Measurements from ENCODE around the gene ASB7.

- TF ChIP-seq EZH2 (IDR thresholded peaks at IDR 0.05; ENCODE audit: borderline replicate concordance, low read depth, low read length, poor library complexity, severe bottlenecking) (no peak), CTCF (conservative IDR thresholded peaks at IDR 0.05; ENCODE audit: low read depth, low read length) (no peak)
These were observed 35.4 kb upstream of the ASB7 start for GRCh38 chr15:100566850-100567628.

Data from A673 (cell line).